GM19351 (cell line): ENCODE results near the gene CCL19.
A peak's percentile ranks its signal among the peaks of the same experiment; 100 is the strongest.

ENCODE experiments used
- ATAC-seq: cut with Tn5 transposase; IDR thresholded peaks from one replicate; pipeline ENCODE4 v1.9.1; 2021; ENCODE audit warnings: mild to moderate bottlenecking, moderate library complexity; ENCODE audit not compliant: unreplicated experiment

CCL19 gene

GRCh38 chr9:34664281-34665066, 26.6 kb downstream of the CCL19 start:
- ATAC-seq: peak; percentile 60

GRCh38 chr9:34663303-34663605, 27.8 kb downstream of the CCL19 start:
- ATAC-seq: no peak

GRCh38 chr9:34662526-34663302, 28.4 kb downstream of the CCL19 start, which contains the start of gene CCL27:
TSS of gene CCL27 (minus strand) at chr9:34662657. CDS start at chr9:34662633, 24 bp downstream.
- no peak for ATAC-seq

- no peak for ATAC-seq
Measured at GRCh38 chr9:34659592-34660253, 31.4 kb downstream of the CCL19 start.

- ATAC-seq: no peak
Measured at GRCh38 chr9:34658461-34658860, 32.6 kb downstream of the CCL19 start.

GRCh38 chr9:34656992-34657391, 34.1 kb downstream of the CCL19 start:
- ATAC-seq: no peak

GRCh38 chr9:34655394-34655793, 35.7 kb downstream of the CCL19 start:
- no peak for ATAC-seq

- ATAC-seq: no peak
Measured at GRCh38 chr9:34654323-34655051, 36.6 kb downstream of the CCL19 start.

GRCh38 chr9:34653151-34654072, 37.7 kb downstream of the CCL19 start:
- no peak for ATAC-seq

- no peak for ATAC-seq
Measured at GRCh38 chr9:34652602-34653000, 38.5 kb downstream of the CCL19 start.

GRCh38 chr9:34651876-34652601, 39.0 kb downstream of the CCL19 start, which contains the start of gene IL11RA:
TSS of gene IL11RA (plus strand) at chr9:34652185. CDS start at chr9:34655218, 3,033 bp downstream.
- peak; percentile 40 for ATAC-seq

- ATAC-seq: no peak
Measured at GRCh38 chr9:34651321-34651720, 39.8 kb downstream of the CCL19 start.

GRCh38 chr9:34650816-34651215, 40.3 kb downstream of the CCL19 start:
- ATAC-seq: no peak

- ATAC-seq: no peak
Measured at GRCh38 chr9:34648673-34649072, 42.4 kb downstream of the CCL19 start.

GRCh38 chr9:34647651-34648050, 43.4 kb downstream of the CCL19 start:
- no peak for ATAC-seq

GRCh38 chr9:34647084-34647403, 44.0 kb downstream of the CCL19 start:
- no peak for ATAC-seq

- ATAC-seq: peak; percentile 90
Measured at GRCh38 chr9:34646211-34647083, 44.6 kb downstream of the CCL19 start, which contains the start of gene GALT. TSS of gene GALT (plus strand) at chr9:34646675. CDS start at chr9:34646705, 30 bp downstream.

- ATAC-seq: no peak
Measured at GRCh38 chr9:34644766-34645314, 46.2 kb downstream of the CCL19 start.
